PC-3 (cell line): ENCODE results near the gene PLOD1. TPM values are rescaled to one million over a fixed set of nuclear protein-coding genes. Genes with fewer than 3 reads are reported as not detected.

Experiments
- ATAC-seq: fragments of 200-7000 bp; cut with Tn5 transposase; 2 replicates; pipeline ENCODE4 v1.9.1; 2020; ENCODE audit warnings: mild to moderate bottlenecking, moderate library complexity
- BruUV-seq: library from RNA; stranded (reverse); fragments of 400-500 nt; replicated peaks from 2 replicates; lab custom pipeline; 2021; lab: Mats Ljungman, UMichigan
- CTCF ChIA-PET: fragments of 300-600 bp; sonication (Branson Sonifier 250); formaldehyde crosslinking; loops from one replicate; lab custom pipeline; 2022; ENCODE audit warnings: antibody characterized with exemption; lab: Charles Lee
- POLR2A ChIA-PET: fragments of 300-600 bp; sonication (Branson Sonifier 250); formaldehyde crosslinking; loops from one replicate; lab custom pipeline; 2022; ENCODE audit warnings: antibody characterized with exemption; ENCODE audit not compliant: unreplicated experiment; lab: Charles Lee
- DNase-seq: peaks from one replicate; pipeline ENCODE4 v3.0.0-alpha.2; 2015
- H2AFZ ChIP-seq: fragments of 300-600 bp; sonication (generic); 2 replicates; pipeline ENCODE4 v1.6.0; 2016; ENCODE audit warnings: antibody characterized with exemption, low read length
- H3F3A ChIP-seq: fragments of 300-600 bp; sonication (generic); one replicate; pipeline ENCODE4 v1.6.0; 2017; ENCODE audit warnings: antibody characterized with exemption, low read length, control low read depth, mild to moderate bottlenecking; ENCODE audit not compliant: unreplicated experiment
- H3K27ac ChIP-seq: fragments of 300-600 bp; sonication (generic); 2 replicates; pipeline ENCODE4 v1.5.1; 2016; ENCODE audit warnings: mild to moderate bottlenecking, low read length
- H3K27me3 ChIP-seq: fragments of 300-600 bp; sonication (generic); 2 replicates; pipeline ENCODE4 v1.6.1; 2016; ENCODE audit warnings: low read length, mixed read lengths
- H3K36me3 ChIP-seq: fragments of 300-600 bp; sonication (generic); 2 replicates; pipeline ENCODE4 v1.6.1; 2016; ENCODE audit warnings: low read depth, mixed run types, low read length, mixed read lengths
- H3K4me1 ChIP-seq: fragments of 300-600 bp; sonication (generic); 2 replicates; pipeline ENCODE4 v1.5.1; 2016; ENCODE audit warnings: low read length; ENCODE audit not compliant: insufficient read depth
- H3K4me2 ChIP-seq: fragments of 300-600 bp; sonication (generic); 2 replicates; pipeline ENCODE4 v1.6.0; 2016; ENCODE audit warnings: low read length
- H3K4me3 ChIP-seq: fragments of 300-600 bp; sonication (generic); 2 replicates; pipeline ENCODE4 v1.5.1; 2016; ENCODE audit warnings: mild to moderate bottlenecking, low read length, mixed read lengths
- H3K79me2 ChIP-seq: fragments of 300-600 bp; sonication (generic); 2 replicates; pipeline ENCODE4 v1.6.1; 2017; ENCODE audit warnings: low read length, mixed read lengths
- H3K9ac ChIP-seq: fragments of 300-600 bp; sonication (generic); 2 replicates; pipeline ENCODE4 v1.6.0; 2016; ENCODE audit warnings: mild to moderate bottlenecking, low read length
- H3K9me2 ChIP-seq: fragments of 300-600 bp; sonication (generic); replicated peaks from 2 replicates; pipeline ENCODE4 v1.6.1; 2016; ENCODE audit warnings: mixed run types, low read length, mixed read lengths
- H3K9me3 ChIP-seq: fragments of 300-600 bp; sonication (generic); 2 replicates; pipeline ENCODE4 v1.6.1; 2016; ENCODE audit warnings: low read length, mixed read lengths
- H4K20me1 ChIP-seq: fragments of 300-600 bp; sonication (generic); 2 replicates; pipeline ENCODE4 v1.6.1; 2016; ENCODE audit warnings: low read length, mixed read lengths
- EZH2 ChIP-seq: fragments of 300-600 bp; sonication (generic); IDR thresholded peaks from one replicate; pipeline ENCODE4 v1.6.1; 2017; ENCODE audit warnings: antibody characterized with exemption, mild to moderate bottlenecking, low read length; ENCODE audit not compliant: unreplicated experiment
- EZH2phosphoT487 ChIP-seq: fragments of 300-600 bp; sonication (generic); IDR thresholded peaks from 2 replicates; pipeline ENCODE4 v1.6.1; 2018; ENCODE audit warnings: mild to moderate bottlenecking, antibody characterized with exemption, low read length, borderline replicate concordance
- intact Hi-C: fragments of 100-400 bp; cut with micrococcal nuclease; formaldehyde crosslinking; loops from 2 replicates; pipeline ENCODE4 v1.9.0; 2023
- total RNA-seq: library from RNA; depleted of rRNA; stranded (reverse); fragments of >200 nt; gene quantifications from 2 replicates; pipeline ENCODE4 v1.2.3, GENCODE V29; 2014
- TF ChIP-seq, protein P1 (sequence below): fragments of 300-600 bp; sonication (generic); conservative IDR thresholded peaks from 2 replicates; pipeline ENCODE4 v1.5.1; 2017; ENCODE audit warnings: antibody characterized with exemption, low read depth, mild to moderate bottlenecking, low read length

PLOD1 gene
- total RNA-seq, 1 experiment from 2014 or later, result 179 TPM

DNA sequence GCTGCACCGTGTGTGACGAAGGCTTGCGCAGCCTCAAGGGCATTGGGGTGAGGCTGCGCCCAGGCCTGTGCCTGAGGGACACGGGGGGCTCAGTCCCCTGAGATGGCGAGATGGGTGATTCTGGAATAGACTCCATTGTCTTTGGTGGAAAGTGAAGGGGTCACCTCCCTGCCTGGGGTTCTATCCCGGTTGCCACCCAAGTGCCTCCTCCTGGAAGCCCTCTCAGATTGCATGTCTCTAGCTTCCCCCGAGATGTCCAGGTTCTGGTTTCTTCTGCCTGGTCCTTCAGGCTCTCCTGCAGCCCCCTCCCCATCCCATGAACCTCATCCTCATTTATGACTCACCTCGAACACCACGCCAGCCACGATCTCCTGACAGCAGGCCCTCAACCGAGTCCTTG lies 23.4 kb downstream of the PLOD1 start:
- ATAC-seq, result no peak
- Histone ChIP-seq H3K4me1 (no peaks in the 10 kb centered on the region), H3K9ac (no peak overlapping the region), H3K4me3 (no peak overlapping the region), H3K9me3 (no peaks in the 10 kb centered on the region), H4K20me1 (no peaks in the 10 kb centered on the region), H3F3A (no peaks in the 10 kb centered on the region), H3K4me2 (no peak overlapping the region), H2AFZ (no peak overlapping the region), H3K9me2 (no peaks in the 10 kb centered on the region), H3K36me3 (peaks cover 17% of the 10 kb centered on the region; the same call in 1 of the 2 replicates), H3K79me2 (no peaks in the 10 kb centered on the region), H3K27me3 (no peaks in the 10 kb centered on the region), H3K27ac (no peak overlapping the region)
- no TSS peak for BruUV-seq
- TF ChIP-seq EZH2, result no peak
- TF ChIP-seq, protein P1, sequence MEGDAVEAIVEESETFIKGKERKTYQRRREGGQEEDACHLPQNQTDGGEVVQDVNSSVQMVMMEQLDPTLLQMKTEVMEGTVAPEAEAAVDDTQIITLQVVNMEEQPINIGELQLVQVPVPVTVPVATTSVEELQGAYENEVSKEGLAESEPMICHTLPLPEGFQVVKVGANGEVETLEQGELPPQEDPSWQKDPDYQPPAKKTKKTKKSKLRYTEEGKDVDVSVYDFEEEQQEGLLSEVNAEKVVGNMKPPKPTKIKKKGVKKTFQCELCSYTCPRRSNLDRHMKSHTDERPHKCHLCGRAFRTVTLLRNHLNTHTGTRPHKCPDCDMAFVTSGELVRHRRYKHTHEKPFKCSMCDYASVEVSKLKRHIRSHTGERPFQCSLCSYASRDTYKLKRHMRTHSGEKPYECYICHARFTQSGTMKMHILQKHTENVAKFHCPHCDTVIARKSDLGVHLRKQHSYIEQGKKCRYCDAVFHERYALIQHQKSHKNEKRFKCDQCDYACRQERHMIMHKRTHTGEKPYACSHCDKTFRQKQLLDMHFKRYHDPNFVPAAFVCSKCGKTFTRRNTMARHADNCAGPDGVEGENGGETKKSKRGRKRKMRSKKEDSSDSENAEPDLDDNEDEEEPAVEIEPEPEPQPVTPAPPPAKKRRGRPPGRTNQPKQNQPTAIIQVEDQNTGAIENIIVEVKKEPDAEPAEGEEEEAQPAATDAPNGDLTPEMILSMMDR, result no peak
- no peak for TF ChIP-seq EZH2phosphoT487
- intact Hi-C loops, result no loop called here
- ChIA-PET CTCF (no interaction called here), POLR2A (no interaction called here)
- DNase-seq, result no peak

GRCh38 chr1:11960276-11960675 lies 25.8 kb downstream of the PLOD1 start:
- no peak overlapping the region for H2AFZ ChIP-seq
- TF ChIP-seq EZH2phosphoT487 (no peak), EZH2 (no peak)
- TF ChIP-seq, protein P1, result no peak
- H3K4me3 ChIP-seq, result no peak overlapping the region
- H4K20me1 ChIP-seq, result no peaks in the 10 kb centered on the region
- H3K4me2 ChIP-seq, result no peak overlapping the region
- no peak for ATAC-seq
- no peak overlapping the region for H3K9ac ChIP-seq
- no peak for DNase-seq
- no TSS peak for BruUV-seq
- no peaks in the 10 kb centered on the region for H3F3A ChIP-seq
- H3K4me1 ChIP-seq, result no peaks in the 10 kb centered on the region
- H3K9me2 ChIP-seq, result no peaks in the 10 kb centered on the region
- POLR2A ChIA-PET, result no interaction called here
- no peaks in the 10 kb centered on the region for H3K9me3 ChIP-seq
- H3K36me3 ChIP-seq, result peaks cover 14% of the 10 kb centered on the region; the same call in 1 of the 2 replicates
- no peaks in the 10 kb centered on the region for H3K79me2 ChIP-seq
- intact Hi-C loops, result no loop called here
- H3K27me3 ChIP-seq, result no peaks in the 10 kb centered on the region
- CTCF ChIA-PET, result no interaction called here
- H3K27ac ChIP-seq, result no peak overlapping the region

DNA sequence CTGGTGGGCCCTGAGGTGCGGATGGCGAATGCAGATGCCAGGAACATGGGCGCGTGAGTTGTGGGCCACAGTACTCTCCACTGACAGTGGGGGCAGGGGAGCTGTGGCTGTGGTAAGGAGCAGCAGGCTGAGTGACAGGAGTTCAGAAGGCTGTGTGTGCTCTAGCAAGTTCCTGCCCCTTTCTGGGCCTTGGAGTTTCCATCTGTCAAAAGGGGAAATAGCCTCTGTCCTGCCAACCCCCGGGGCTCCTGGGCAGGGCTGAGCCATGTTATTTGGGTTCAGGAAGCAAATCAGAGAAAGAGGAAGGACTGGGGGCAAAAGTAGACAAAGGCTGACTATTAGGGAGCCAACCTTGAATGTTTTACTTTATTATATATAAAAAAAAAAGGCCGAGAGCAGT lies 26.2 kb downstream of the PLOD1 start:
- ATAC-seq (no peak), DNase-seq (no peak)
- H3F3A ChIP-seq, result no peaks in the 10 kb centered on the region
- no peaks in the 10 kb centered on the region for H4K20me1 ChIP-seq
- no peak overlapping the region for H3K9ac ChIP-seq
- intact Hi-C loops, result no loop called here
- no peaks in the 10 kb centered on the region for H3K4me1 ChIP-seq
- TF ChIP-seq, protein P1, result no peak
- TF ChIP-seq EZH2 (no peak), EZH2phosphoT487 (no peak)
- BruUV-seq, result no TSS peak
- no peaks in the 10 kb centered on the region for H3K27me3 ChIP-seq
- CTCF ChIA-PET, result no interaction called here
- peaks cover 15% of the 10 kb centered on the region; the same call in 1 of the 2 replicates for H3K36me3 ChIP-seq
- H3K9me3 ChIP-seq, result no peaks in the 10 kb centered on the region
- H3K4me2 ChIP-seq, result no peak overlapping the region
- H3K79me2 ChIP-seq, result no peaks in the 10 kb centered on the region
- no peaks in the 10 kb centered on the region for H3K9me2 ChIP-seq
- H2AFZ ChIP-seq, result no peak overlapping the region
- H3K27ac ChIP-seq, result no peak overlapping the region
- POLR2A ChIA-PET, result interaction anchor here (1.0 kb wide), 1 partner anchor 51 kb away, joined by 3 read pairs; no protein-coding TSS in a partner anchor
- H3K4me3 ChIP-seq, result no peak overlapping the region
